SK-N-MC (cell line): ENCODE data around the gene CD81.

ENCODE experiments used
- EZH2 ChIP-seq: fragments of 200-600 bp; sonication (generic); IDR thresholded peaks from one replicate; pipeline ENCODE4 v1.6.1; 2017; ENCODE audit warnings: antibody characterized with exemption
- POLR2AphosphoS5 ChIP-seq: IDR thresholded peaks from 2 replicates; pipeline ENCODE4 v1.6.1; 2012; ENCODE audit warnings: mild to moderate bottlenecking, low read depth, low read length, borderline replicate concordance

GRCh38 chr11:2402106-2402505, 25.0 kb downstream of the CD81 start:
- TF ChIP-seq EZH2 (no peak), POLR2AphosphoS5 (no peak)
